K562 (cell line): ENCODE data around the gene FBXO8. TPM values are rescaled to one million over a fixed set of nuclear protein-coding genes. Genes with fewer than 3 reads are reported as not detected.

ENCODE experiments used
- FIP1L1 ChIP-seq: fragments of 200-400 bp; formaldehyde crosslinking; IDR thresholded peaks from 2 replicates; pipeline ENCODE4 v1.6.1; 2018; ENCODE audit warnings: mild to moderate bottlenecking, low read depth, low read length; ENCODE audit not compliant: poor library complexity, severe bottlenecking
- KLF10 ChIP-seq: fragments of 250-450 bp; sonication (Bioruptor Pico); IDR thresholded peaks from 2 replicates; pipeline ENCODE4 v1.6.1; 2021; ENCODE audit warnings: matching md5 sums
- SIRT6 ChIP-seq: IDR thresholded peaks from one replicate; pipeline ENCODE4 v1.6.1; 2012; ENCODE audit warnings: low read depth, mild to moderate bottlenecking, control low read depth, inconsistent platforms, low read length, moderate library complexity
- SMAD1 ChIP-seq: fragments of 150-350 bp; IDR thresholded peaks from 2 replicates; pipeline ENCODE4 v1.6.1; 2014; ENCODE audit warnings: low read length, low read depth; ENCODE audit not compliant: partially characterized antibody
- SRSF7 ChIP-seq: fragments of 200-400 bp; formaldehyde crosslinking; optimal IDR thresholded peaks from 2 replicates; pipeline ENCODE3; 2017; ENCODE audit warnings: mild to moderate bottlenecking, low read depth, low read length
- TRIM28 ChIP-seq: fragments of 450-650 bp; IDR thresholded peaks from 2 replicates; pipeline ENCODE4 v1.6.1; 2017
- ZNF121 ChIP-seq: sonication (generic); formaldehyde crosslinking; conservative IDR thresholded peaks from 2 replicates; pipeline ENCODE4 v1.8.0; 2022; ENCODE audit warnings: missing genetic modification reagents
- ZNF263 ChIP-seq: sonication (generic); formaldehyde crosslinking; IDR thresholded peaks from 2 replicates; pipeline ENCODE4 v1.8.0; 2022; ENCODE audit warnings: mild to moderate bottlenecking, missing genetic modification reagents, borderline replicate concordance
- polyA plus RNA-seq, 8 experiments: library from polyadenylated mRNA; depleted of rRNA in 4 of 8; stranded (reverse) in 5 of 8; unstranded in 3 of 8; fragments of >200 nt; fragmentation: Nextera tagmentation in 2 of 8; fragmentation: Illumina TruSeq in 1 of 8; extraction: Ambion mirVana in 2 of 8; extraction: Trizol in 1 of 8; gene quantifications; 2 replicates each; pipeline versions ENCODE4 v1.2.1 to v1.2.3, GENCODE V29; 2011 to 2014; ENCODE audit warnings: inconsistent platforms in 1 of 8, missing spikeins in 1 of 8
- total RNA-seq, 7 experiments: library from RNA; depleted of rRNA in 6 of 7; stranded (reverse); fragments of >200 nt in 6 of 7; fragmentation: Illumina TruSeq in 2 of 7; extraction: Trizol in 2 of 7; gene quantifications; 2 replicates each; pipeline versions ENCODE4 v1.2.1 to v1.2.3, GENCODE V29; 2011 to 2021; ENCODE audit warnings: low replicate concordance in 1 of 7
- TF ChIP-seq, protein P1 (sequence below): fragments of 150-350 bp; IDR thresholded peaks from 2 replicates; pipeline ENCODE4 v1.6.1; 2014; ENCODE audit warnings: low read depth, mild to moderate bottlenecking, low read length, borderline replicate concordance
- TF ChIP-seq, protein P2 (sequence below): fragments of 250-450 bp; sonication (Bioruptor Pico); IDR thresholded peaks from 2 replicates; pipeline ENCODE4 v1.4.0; 2020; ENCODE audit warnings: mild to moderate bottlenecking, moderate library complexity

FBXO8 gene
- total and polyA plus RNA-seq, 9 of the 15 experiments (the other 6 are each of a cell fraction or from before 2014, with no cell fraction given), result 12.9 to 27.1 (median 14.8) TPM

DNA sequence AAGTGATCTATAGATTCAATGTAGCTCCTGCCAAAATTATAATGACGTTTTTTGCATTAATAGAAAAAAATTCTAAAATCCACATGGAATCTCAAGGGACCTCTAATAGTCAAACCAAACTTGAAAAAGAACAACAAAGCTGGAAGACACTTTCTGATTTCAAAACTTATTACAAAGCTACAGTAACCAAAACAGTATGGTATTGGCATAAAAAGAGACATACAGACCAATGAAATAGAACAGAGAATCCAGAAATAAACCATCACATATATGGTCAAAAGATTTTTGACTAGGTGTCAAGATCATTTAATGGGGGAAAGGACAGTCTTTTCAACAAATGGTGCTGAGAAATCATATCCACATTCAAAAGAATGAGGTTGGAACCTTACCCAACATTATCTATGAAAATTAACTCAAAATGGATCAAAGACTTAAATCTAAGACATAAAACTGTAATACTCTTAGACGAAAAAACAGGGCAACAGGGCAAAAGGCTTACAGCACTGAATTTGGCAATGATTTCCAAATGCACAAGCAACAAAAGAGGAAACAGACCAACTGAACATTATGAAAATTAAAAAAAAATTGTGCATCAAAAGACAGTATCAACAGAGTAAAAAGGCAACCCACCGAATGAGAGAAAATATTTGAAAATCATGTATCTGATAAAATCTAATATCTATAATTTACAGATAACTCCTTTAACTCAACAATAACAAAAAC lies 3.9 kb downstream of the FBXO8 start (continued):
- TF ChIP-seq, protein P1, sequence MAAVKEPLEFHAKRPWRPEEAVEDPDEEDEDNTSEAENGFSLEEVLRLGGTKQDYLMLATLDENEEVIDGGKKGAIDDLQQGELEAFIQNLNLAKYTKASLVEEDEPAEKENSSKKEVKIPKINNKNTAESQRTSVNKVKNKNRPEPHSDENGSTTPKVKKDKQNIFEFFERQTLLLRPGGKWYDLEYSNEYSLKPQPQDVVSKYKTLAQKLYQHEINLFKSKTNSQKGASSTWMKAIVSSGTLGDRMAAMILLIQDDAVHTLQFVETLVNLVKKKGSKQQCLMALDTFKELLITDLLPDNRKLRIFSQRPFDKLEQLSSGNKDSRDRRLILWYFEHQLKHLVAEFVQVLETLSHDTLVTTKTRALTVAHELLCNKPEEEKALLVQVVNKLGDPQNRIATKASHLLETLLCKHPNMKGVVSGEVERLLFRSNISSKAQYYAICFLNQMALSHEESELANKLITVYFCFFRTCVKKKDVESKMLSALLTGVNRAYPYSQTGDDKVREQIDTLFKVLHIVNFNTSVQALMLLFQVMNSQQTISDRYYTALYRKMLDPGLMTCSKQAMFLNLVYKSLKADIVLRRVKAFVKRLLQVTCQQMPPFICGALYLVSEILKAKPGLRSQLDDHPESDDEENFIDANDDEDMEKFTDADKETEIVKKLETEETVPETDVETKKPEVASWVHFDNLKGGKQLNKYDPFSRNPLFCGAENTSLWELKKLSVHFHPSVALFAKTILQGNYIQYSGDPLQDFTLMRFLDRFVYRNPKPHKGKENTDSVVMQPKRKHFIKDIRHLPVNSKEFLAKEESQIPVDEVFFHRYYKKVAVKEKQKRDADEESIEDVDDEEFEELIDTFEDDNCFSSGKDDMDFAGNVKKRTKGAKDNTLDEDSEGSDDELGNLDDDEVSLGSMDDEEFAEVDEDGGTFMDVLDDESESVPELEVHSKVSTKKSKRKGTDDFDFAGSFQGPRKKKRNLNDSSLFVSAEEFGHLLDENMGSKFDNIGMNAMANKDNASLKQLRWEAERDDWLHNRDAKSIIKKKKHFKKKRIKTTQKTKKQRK, result no peak
- TF ChIP-seq KLF10 (no peak), FIP1L1 (no peak), ZNF121 (CRISPR knock-in tag) (no peak), ZNF263 (no peak), TRIM28 (peak; percentile 71; the same call in 1 of the 2 replicates), SMAD1 (no peak), SRSF7 (no peak), SIRT6 (no peak)
- TF ChIP-seq, protein P2, sequence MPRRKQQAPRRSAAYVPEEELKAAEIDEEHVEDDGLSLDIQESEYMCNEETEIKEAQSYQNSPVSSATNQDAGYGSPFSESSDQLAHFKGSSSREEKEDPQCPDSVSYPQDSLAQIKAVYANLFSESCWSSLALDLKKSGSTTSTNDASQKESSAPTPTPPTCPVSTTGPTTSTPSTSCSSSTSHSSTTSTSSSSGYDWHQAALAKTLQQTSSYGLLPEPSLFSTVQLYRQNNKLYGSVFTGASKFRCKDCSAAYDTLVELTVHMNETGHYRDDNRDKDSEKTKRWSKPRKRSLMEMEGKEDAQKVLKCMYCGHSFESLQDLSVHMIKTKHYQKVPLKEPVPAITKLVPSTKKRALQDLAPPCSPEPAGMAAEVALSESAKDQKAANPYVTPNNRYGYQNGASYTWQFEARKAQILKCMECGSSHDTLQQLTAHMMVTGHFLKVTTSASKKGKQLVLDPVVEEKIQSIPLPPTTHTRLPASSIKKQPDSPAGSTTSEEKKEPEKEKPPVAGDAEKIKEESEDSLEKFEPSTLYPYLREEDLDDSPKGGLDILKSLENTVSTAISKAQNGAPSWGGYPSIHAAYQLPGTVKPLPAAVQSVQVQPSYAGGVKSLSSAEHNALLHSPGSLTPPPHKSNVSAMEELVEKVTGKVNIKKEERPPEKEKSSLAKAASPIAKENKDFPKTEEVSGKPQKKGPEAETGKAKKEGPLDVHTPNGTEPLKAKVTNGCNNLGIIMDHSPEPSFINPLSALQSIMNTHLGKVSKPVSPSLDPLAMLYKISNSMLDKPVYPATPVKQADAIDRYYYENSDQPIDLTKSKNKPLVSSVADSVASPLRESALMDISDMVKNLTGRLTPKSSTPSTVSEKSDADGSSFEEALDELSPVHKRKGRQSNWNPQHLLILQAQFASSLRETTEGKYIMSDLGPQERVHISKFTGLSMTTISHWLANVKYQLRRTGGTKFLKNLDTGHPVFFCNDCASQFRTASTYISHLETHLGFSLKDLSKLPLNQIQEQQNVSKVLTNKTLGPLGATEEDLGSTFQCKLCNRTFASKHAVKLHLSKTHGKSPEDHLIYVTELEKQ (CRISPR knock-in tag), result no peak
